ENCODE results near the gene OTULINL. TPM values are rescaled to one million over a fixed set of nuclear protein-coding genes. Genes with fewer than 3 reads are reported as not detected.

Gene OTULINL
- total and polyA plus RNA-seq, 12 donors, result 2.6 to 76.9 (median 8.0) TPM

DNA sequence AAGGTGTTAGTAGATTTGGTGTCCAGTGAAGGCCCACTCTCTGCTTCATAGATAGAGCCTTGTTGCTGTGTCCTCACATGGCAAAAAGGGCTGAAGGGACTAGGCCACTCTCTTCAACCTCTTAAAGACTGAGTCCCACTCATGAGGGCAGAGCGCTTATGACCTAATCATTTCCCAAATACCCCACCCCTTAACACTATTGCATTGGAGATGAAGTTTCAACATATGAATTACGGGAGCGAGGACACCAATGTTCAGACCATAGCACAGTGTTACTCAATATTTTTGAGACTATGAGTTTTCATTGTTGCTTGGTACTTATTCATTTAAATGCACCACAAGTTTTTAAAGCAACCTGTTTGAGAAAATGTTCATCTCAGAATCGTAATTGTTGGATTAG lies 8.8 kb upstream of the OTULINL start:
- Histone ChIP-seq H3K27ac (peak overlapping the region in 1 of 5 donors; percentile 45), H3K4me1 (replicated peaks in 1 of 2) (no peaks in the 10 kb centered on the region), H3K4me3 (no peak overlapping the region), H3K36me3 (replicated peaks in 1 of 2) (no peaks in the 10 kb centered on the region), H3K9me3 (replicated peaks in 1 of 3) (no peaks in the 10 kb centered on the region), H3K27me3 (no peaks in the 10 kb centered on the region)
- 77 to 91% (median 88%) methylated on average over 4 of the region's 4 CpGs for WGBS, 4 donors
- intact Hi-C loops (cut with DNase I), result no loop called here
- no peak for TF ChIP-seq POLR2A (IDR thresholded peaks at IDR 0.05)
- TF ChIP-seq, protein P1, sequence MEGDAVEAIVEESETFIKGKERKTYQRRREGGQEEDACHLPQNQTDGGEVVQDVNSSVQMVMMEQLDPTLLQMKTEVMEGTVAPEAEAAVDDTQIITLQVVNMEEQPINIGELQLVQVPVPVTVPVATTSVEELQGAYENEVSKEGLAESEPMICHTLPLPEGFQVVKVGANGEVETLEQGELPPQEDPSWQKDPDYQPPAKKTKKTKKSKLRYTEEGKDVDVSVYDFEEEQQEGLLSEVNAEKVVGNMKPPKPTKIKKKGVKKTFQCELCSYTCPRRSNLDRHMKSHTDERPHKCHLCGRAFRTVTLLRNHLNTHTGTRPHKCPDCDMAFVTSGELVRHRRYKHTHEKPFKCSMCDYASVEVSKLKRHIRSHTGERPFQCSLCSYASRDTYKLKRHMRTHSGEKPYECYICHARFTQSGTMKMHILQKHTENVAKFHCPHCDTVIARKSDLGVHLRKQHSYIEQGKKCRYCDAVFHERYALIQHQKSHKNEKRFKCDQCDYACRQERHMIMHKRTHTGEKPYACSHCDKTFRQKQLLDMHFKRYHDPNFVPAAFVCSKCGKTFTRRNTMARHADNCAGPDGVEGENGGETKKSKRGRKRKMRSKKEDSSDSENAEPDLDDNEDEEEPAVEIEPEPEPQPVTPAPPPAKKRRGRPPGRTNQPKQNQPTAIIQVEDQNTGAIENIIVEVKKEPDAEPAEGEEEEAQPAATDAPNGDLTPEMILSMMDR (IDR thresholded peaks at IDR 0.05), result no peak
- DNase-seq, result no peak

- no peaks in the 10 kb centered on the region for H3K36me3 ChIP-seq (replicated peaks in 1 of 2)
- no peaks in the 10 kb centered on the region for H3K27me3 ChIP-seq
- DNase-seq, result no peak
- 40 to 49% (median 44%) methylated on average over 3 of the region's 3 CpGs for WGBS, 4 donors
- H3K4me3 ChIP-seq, result no peak overlapping the region
- peak overlapping the region in 1 of 5 donors; percentile 42 for H3K27ac ChIP-seq
- no peak for TF ChIP-seq POLR2A (IDR thresholded peaks at IDR 0.05)
- TF ChIP-seq, protein P1 (IDR thresholded peaks at IDR 0.05), result no peak
- no peaks in the 10 kb centered on the region for H3K9me3 ChIP-seq (replicated peaks in 1 of 3)
- intact Hi-C loops (cut with DNase I), result no loop called here
- H3K4me1 ChIP-seq (replicated peaks in 1 of 2), result no peaks in the 10 kb centered on the region
Measured at GRCh38 chr5:14574096-14574495, 7.5 kb upstream of the OTULINL start.

GRCh38 chr5:14574891-14575508 lies 6.6 kb upstream of the OTULINL start:
- TF ChIP-seq POLR2A (IDR thresholded peaks at IDR 0.05), result no peak
- TF ChIP-seq, protein P1 (IDR thresholded peaks at IDR 0.05), result no peak
- Histone ChIP-seq H3K9me3 (replicated peaks in 1 of 3) (no peaks in the 10 kb centered on the region), H3K27me3 (no peaks in the 10 kb centered on the region), H3K36me3 (replicated peaks in 1 of 2) (no peaks in the 10 kb centered on the region), H3K4me1 (replicated peaks in 1 of 2) (no peaks in the 10 kb centered on the region), H3K27ac (peak overlapping the region in 1 of 5 donors; percentile 42), H3K4me3 (no peak overlapping the region)
- 69 to 87% (median 81%) methylated on average over 2 of the region's 2 CpGs for WGBS, 4 donors
- peak in 4 of 7 donors; percentile 41 to 59 (median 50) for DNase-seq
- intact Hi-C loops (cut with DNase I), result no loop called here

DNA sequence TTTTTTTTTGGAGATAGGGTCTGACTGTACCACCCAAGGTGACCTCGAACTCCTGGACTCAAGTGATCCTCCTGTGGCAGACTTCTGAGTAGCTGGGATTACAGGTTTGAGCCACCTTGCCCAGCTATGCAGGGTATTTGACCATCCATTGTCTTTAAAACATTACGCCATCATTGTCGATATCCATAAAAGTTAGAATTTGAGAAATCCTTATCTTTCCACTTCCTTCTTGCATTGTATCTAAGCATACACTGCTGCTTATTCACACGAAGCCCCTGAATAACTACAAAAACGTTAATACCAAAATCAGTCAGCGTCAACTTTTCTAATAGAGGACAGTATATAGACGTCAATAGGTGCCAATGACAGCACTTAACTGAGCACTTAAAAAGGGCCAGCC lies 5.4 kb upstream of the OTULINL start:
- intact Hi-C loops (cut with DNase I), result no loop called here
- Histone ChIP-seq H3K9me3 (replicated peaks in 1 of 3) (no peaks in the 10 kb centered on the region), H3K27ac (no peak overlapping the region), H3K36me3 (replicated peaks in 1 of 2) (no peaks in the 10 kb centered on the region), H3K27me3 (no peaks in the 10 kb centered on the region), H3K4me1 (replicated peaks in 1 of 2) (no peaks in the 10 kb centered on the region), H3K4me3 (no peak overlapping the region)
- 79 to 88% (median 81%) methylated on average over 7 of the region's 7 CpGs for WGBS, 4 donors
- TF ChIP-seq, protein P1 (IDR thresholded peaks at IDR 0.05), result no peak
- no peak for TF ChIP-seq POLR2A (IDR thresholded peaks at IDR 0.05)
- DNase-seq, result no peak

Measured in adrenal gland (tissue), 12 donors.